Activated naive CD8-positive, alpha-beta T cell treated with anti-CD3 and anti-CD28 coated beads for 36 hours (primary cell): ENCODE results near the gene RGS3. TPM values are rescaled to one million over a fixed set of nuclear protein-coding genes. Genes with fewer than 3 reads are reported as not detected.
A peak's percentile ranks its signal among the peaks of the same experiment; 100 is the strongest.

Experiments used
- DNase-seq: peaks from one replicate; pipeline ENCODE4 v3.0.0; 2021
- H3K27ac Mint-ChIP-seq: one replicate; pipeline ENCODE4 v1.8.0; 2022; ENCODE audit warnings: mild to moderate bottlenecking, moderate library complexity, mixed read lengths
- H3K27me3 Mint-ChIP-seq: one replicate; pipeline ENCODE4 v1.8.0; 2022; ENCODE audit warnings: mild to moderate bottlenecking, mixed read lengths
- H3K36me3 Mint-ChIP-seq: one replicate; pipeline ENCODE4 v1.8.0; 2021; ENCODE audit warnings: mild to moderate bottlenecking, mixed read lengths
- H3K4me1 Mint-ChIP-seq: one replicate; pipeline ENCODE4 v1.8.0; 2021; ENCODE audit warnings: mixed read lengths
- H3K4me3 Mint-ChIP-seq: one replicate; pipeline ENCODE4 v1.8.0; 2022; ENCODE audit warnings: mild to moderate bottlenecking, moderate library complexity, mixed read lengths
- H3K9me3 Mint-ChIP-seq: one replicate; pipeline ENCODE4 v1.8.0; 2022; ENCODE audit warnings: mixed read lengths
- total RNA-seq, 2 experiments: library from RNA; stranded (reverse); gene quantifications; one replicate each; pipeline ENCODE4 v1.2.3, GENCODE V29; 2021

RGS3 gene
- total RNA-seq, 2 experiments from 2014 or later: 61.7 to 65.0 TPM

DNA sequence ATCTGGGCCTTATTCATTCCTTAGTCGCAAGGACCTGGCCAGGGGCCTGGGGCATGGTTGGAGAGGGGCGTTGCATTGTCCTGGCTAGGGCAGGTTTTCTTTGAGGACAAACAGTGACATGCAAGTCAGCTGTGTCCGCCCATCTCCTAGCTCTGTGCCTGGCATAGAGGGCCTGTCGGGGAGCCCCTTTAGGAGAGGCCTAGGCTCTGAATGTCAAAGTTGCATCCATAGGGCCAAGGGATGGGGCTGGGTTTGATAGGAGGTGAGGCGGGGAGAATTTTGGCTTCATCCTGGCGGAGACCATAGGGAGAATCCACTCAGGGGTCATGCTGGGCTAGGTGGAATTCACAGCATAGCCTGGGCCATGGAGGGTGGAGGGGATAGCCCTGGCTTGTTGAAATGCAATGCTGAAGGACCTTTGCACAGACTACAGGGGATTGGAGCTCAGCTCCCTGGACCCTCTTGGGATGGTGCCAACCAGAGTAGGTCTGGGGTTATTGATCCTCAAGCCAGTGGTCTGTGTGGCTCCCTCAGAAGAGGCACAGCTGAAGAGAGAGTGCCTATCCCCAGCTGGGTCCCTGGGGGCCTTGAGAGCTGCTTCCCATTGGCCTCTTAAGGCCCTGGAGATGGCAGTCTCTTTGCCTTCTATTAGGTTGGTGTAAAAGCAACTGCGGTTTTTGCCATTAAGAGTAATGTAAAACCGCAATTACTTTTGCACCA, 104.0 kb downstream of the RGS3 start:
- no peak overlapping the region for H3K27ac Mint-ChIP-seq
- H3K36me3 Mint-ChIP-seq: peaks cover 7% of the 10 kb centered on the region
- no peaks in the 10 kb centered on the region for H3K27me3 Mint-ChIP-seq
- no peak for DNase-seq
- no peak overlapping the region for H3K4me3 Mint-ChIP-seq
- H3K9me3 Mint-ChIP-seq: no peaks in the 10 kb centered on the region
- H3K4me1 Mint-ChIP-seq: peaks cover 11% of the 10 kb centered on the region

DNA sequence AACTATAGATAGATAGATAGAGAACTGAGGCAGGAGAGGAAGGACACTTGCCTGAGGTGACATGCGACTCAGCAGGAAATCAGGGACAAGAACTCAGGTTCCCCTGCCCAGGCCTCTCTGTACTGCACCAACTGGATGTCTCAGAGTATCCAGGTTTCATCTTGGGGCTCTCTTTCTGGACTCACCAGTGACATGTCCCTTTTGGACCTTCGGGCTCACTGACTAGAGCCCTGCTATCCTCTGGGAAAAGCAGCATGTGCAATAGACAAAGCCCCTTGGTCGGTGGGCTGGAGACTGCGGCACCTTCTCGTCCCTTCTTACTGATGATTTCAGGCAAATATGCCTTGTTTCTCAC, 104.5 kb downstream of the RGS3 start:
- DNase-seq: no peak
- no peak overlapping the region for H3K27ac Mint-ChIP-seq
- no peaks in the 10 kb centered on the region for H3K9me3 Mint-ChIP-seq
- no peaks in the 10 kb centered on the region for H3K27me3 Mint-ChIP-seq
- peaks cover 11% of the 10 kb centered on the region for H3K4me1 Mint-ChIP-seq
- no peak overlapping the region for H3K4me3 Mint-ChIP-seq
- H3K36me3 Mint-ChIP-seq: peaks cover 7% of the 10 kb centered on the region

DNA sequence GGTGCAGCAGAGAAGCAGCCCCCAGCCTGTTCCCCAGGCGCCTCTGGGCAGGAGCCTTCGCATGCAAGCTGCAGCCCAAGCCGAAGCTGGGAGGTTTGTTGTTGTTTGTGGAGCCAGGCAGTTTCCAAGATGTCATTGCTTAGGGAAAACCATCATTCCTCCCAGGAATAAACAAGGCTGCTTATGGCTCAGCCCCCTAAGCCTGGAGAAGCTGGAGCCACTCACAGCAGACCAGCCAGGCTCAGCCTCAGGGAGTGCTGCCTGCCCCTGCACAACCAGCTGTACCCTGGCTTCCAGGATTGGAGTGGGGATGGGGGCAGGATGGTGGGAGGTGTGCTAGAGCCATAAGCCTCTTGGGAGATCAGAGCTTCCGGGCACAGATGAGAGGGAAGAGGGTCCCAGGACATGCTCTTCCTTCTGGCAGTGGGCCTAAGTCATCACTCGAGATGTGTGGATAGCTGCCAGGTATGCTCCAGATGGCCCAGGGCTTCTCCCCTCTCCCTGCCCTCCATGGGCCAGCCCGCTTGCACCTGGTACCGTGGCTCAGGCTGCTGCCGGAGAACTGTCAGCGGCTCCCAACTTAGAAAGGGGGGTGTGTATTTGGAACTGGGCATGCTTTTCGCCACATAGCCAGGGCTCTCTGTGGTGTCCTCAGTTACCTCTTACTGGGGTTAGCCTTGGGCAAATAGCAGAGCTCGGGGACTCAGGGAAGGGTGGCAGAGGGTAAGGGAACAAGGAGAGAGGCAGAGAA, 105.2 kb downstream of the RGS3 start:
- Mint-ChIP-seq H3K36me3 (peaks cover 5% of the 10 kb centered on the region), H3K27ac (no peak overlapping the region), H3K4me1 (peaks cover 12% of the 10 kb centered on the region), H3K27me3 (no peaks in the 10 kb centered on the region), H3K4me3 (no peak overlapping the region), H3K9me3 (no peaks in the 10 kb centered on the region)
- DNase-seq: no peak

DNA sequence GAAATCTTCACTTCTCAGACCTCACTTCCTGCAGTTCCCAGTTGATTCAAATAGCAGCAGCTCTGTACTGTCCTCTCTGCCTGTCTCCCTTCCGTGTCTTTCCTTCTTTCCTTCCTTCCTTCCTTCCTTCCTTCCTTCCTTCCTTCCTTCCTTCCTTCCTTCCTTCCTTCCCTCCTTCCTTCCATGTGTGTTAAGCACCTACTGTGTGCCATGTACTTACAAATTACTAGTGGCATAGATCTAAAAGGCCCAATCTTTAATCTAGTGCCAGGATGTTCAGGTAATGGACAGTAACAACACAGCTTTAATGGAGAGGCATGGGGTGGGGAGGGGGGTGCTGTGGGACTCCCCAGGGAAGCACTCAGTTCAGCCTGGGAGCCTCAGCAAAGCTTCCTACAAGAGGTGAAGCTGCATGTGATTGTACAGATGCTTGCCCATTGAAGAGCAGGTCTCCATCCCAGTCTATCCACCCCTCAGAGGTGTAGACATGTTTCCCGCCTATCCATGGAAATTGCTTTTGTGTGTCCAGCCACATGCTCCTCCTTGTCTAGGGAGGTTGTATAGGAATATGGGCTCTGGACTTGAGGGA, 106.0 kb downstream of the RGS3 start:
- no peak for DNase-seq
- Mint-ChIP-seq H3K36me3 (peaks cover 10% of the 10 kb centered on the region), H3K4me3 (no peak overlapping the region), H3K27me3 (no peaks in the 10 kb centered on the region), H3K27ac (no peak overlapping the region), H3K4me1 (peaks cover 19% of the 10 kb centered on the region), H3K9me3 (no peaks in the 10 kb centered on the region)

DNA sequence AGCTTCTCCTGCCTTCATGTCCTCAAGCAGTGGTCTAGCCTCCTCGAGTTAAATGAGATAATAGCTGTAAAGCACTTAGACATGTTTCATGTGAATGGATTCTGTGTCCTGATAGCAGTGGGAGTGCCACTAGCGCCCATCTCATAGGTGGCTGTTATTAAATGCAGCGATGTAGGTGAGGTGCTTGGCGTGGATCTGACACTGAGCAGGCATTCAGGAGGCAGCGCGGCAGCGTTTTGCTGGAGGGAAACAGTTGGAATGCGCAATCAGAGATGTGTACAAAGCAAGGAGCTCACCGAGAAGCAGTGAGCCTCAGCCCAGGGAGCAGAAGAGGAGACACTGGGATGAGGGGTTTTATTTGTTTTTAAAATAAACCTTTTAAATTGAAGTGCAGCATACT, 106.6 kb downstream of the RGS3 start:
- Mint-ChIP-seq H3K27ac (no peak overlapping the region), H3K36me3 (peaks cover 10% of the 10 kb centered on the region), H3K4me1 (peaks cover 16% of the 10 kb centered on the region), H3K9me3 (no peaks in the 10 kb centered on the region), H3K27me3 (no peaks in the 10 kb centered on the region), H3K4me3 (no peak overlapping the region)
- no peak for DNase-seq

DNA sequence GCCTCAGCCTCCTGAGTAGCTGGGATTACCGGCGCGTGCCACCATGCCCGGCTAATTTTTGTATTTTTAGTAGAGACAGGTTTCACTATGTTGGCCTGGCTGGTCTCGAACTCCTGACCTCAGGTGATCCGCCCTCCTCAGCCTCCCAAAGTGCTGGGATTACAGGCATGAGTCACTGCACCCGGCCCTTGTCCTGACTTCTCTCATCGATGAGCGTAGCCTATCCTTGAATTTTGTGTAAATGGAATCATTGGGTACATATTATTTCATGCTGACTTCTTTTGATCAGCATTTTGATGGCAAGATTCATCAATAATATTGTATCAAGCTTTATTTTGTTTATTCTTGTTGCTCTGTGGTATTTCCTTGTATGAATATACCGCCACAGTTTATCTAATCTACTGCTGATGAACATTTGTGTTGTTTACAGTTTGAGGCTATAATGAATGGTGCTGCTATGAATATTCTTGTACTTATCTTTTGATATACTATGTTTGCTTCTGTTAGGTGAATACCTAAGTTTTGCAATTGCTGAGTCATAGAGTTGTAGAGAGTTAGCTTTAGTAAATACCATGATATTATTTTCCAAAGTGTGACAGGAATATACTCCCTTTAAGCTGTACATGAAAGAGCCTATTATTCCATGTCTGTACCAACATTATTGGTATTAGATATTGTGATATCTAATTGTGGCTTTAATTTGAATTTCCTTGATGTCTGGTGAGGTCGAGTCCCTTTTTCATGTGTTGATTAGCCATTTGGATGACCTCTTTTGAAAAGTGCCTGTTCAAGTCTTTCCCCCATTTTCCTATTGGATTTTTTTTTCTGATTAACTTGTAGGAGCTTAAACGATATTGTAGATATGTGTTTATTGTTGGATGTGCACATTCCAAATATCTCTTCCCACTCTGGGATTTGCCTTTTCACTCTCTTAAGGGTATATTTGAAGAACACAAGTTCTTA, 107.5 kb downstream of the RGS3 start:
- Mint-ChIP-seq H3K36me3 (peaks cover 9% of the 10 kb centered on the region), H3K4me3 (no peak overlapping the region), H3K27ac (no peak overlapping the region), H3K4me1 (peaks cover 22% of the 10 kb centered on the region), H3K9me3 (no peaks in the 10 kb centered on the region), H3K27me3 (no peaks in the 10 kb centered on the region)
- DNase-seq: no peak

DNA sequence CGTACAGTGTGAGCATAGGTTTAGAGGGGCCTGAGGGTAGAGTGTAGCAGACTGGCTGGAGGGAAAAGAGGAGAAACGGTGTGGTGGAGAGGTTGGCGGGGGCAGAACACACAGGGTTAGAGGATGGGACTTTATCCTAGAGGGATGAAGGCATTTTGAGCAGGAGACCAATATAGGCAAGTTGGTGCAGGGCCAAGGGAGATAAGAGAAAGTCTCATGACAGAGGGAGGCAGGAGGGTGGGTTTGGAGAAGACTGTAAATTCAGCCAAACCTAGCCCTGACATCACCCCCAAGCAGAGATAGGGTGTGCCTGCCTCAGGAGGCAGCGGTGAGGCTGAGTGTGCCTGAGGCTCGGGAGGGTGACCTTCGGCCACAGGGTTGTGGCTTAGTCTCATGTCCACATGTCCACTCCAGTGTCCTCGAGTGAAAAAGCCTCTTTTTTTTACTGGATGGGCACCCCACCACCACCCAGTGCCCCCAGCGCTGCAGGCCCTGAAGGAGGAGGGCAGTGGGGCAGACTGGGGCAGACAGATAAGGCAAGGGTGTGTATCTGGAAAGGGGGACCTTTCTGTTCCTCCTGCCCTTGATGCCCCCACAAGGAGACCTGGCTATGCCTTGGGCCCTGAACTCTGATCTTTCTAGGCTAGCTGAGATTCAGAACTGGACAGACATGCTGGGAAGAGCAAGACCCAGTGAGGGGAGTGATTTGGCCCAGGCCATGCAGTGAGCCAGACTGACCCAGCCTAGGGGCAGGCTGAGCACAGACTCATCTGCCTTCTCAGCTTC, 108.7 kb downstream of the RGS3 start:
- Mint-ChIP-seq H3K27me3 (no peaks in the 10 kb centered on the region), H3K4me1 (peaks cover 23% of the 10 kb centered on the region), H3K4me3 (no peak overlapping the region), H3K27ac (no peak overlapping the region), H3K9me3 (no peaks in the 10 kb centered on the region), H3K36me3 (peaks cover 13% of the 10 kb centered on the region)
- no peak for DNase-seq

DNA sequence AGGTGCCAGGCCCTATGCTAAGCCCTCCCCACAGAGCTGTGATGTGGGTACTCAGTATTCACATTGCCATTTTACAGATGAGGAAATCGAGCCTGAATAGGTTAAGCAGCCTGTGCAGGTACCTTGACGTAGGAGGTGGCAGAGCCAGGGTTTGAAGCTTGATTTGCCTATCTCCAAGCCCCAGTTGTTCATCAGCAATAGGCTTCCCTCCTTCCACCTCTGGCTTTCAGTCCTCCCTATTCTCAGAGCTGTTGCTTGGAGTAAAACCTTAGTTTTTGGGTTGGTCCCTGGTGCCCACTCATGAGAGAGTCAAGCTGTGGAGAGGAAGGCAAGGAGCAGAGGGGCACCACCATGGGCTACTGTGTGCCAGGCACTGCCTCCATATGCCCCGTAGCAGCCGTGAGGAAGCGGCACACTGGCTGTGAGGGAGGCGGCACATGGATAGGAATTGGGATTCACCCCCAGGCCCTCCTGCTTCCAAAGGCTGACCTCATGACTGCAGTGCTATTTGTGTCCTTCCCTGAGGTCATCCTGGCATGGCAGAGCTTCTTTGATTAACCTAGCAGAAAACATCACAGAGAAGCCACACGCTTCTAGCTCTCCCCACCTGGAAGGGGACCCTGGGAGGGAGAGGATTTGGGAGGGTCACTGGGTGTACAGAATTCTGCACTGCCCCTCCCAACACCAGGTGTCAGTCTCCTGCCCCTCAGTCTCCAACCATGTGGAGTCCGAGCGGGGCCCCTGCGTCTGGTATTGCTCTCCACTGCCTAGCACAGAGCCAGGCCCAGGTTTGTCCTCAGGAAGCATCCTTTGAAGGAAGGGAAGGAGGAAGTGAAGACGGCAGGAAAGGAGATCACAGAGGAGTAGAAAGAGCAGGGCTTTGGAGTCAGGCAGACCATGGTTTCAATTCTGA, 109.8 kb downstream of the RGS3 start:
- Mint-ChIP-seq H3K4me1 (peaks cover 33% of the 10 kb centered on the region), H3K27ac (no peak overlapping the region), H3K27me3 (no peaks in the 10 kb centered on the region), H3K9me3 (no peaks in the 10 kb centered on the region), H3K36me3 (peaks cover 13% of the 10 kb centered on the region), H3K4me3 (no peak overlapping the region)
- no peak for DNase-seq

DNA sequence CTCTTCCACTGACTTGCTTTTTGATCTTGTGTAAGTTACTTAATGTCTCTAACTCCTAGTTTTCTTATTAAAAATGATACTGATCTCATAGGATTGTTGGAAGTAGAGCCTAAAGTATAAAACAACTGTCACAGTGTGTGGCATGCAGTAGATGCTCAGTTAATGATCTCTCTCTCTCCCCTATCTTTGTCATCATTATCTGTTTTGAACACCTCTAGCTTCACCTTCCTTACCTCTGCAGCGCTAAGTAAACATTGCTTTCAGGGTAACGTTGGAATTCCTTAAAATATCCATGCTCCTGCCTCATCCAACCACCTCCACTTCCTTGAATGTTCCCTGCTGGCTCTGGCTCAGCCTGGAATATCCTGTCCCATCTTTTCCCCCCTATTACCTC, 110.4 kb downstream of the RGS3 start:
- Mint-ChIP-seq H3K4me3 (no peak overlapping the region), H3K36me3 (peaks cover 13% of the 10 kb centered on the region), H3K27ac (no peak overlapping the region), H3K4me1 (peaks cover 40% of the 10 kb centered on the region), H3K9me3 (no peaks in the 10 kb centered on the region), H3K27me3 (no peaks in the 10 kb centered on the region)
- DNase-seq: no peak

DNA sequence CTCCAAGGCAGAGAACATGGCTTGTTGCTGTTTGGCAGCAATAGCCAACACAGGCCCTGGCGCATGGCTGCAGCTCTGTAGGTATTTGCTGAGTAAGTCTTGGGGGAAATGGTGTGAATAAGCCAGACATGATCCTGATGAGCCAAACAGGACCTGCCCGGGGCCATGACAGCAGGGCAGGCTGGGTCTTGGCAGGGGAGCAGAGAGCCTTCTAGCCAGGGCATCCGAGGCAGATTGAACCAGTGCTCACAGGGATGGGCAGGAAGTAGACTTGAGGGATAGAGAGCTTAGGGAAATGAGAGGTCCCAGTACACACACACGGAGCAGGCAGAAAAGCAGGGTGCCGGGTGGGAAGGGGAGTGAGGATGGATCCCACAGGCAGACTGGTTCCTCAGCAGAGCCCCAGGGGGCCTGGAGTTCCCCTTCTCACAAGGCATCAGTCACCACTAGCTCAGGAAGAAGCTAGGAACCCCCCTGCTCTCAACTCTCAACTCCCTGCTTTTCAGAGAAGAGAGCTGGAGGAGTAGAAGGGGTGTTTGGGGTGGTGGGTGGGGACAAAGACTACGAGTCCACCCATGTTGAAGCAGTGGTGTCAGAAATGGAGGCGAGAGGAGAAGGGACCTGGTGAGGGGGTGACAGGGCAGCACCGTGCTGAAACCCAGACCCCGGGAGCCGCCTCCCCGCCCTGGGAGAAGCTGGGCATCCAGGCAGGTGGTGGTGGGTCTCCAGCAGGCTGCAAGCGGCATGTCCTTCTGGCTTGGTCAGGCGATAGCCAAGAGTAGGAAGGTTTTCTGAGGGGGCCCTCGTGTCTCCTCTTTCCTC, 111.1 kb downstream of the RGS3 start:
- no peaks in the 10 kb centered on the region for H3K9me3 Mint-ChIP-seq
- peak overlapping the region; percentile 47 for H3K27ac Mint-ChIP-seq
- peaks cover 16% of the 10 kb centered on the region for H3K36me3 Mint-ChIP-seq
- H3K27me3 Mint-ChIP-seq: no peaks in the 10 kb centered on the region
- H3K4me3 Mint-ChIP-seq: no peak overlapping the region
- peaks cover 47% of the 10 kb centered on the region for H3K4me1 Mint-ChIP-seq
- no peak for DNase-seq

DNA sequence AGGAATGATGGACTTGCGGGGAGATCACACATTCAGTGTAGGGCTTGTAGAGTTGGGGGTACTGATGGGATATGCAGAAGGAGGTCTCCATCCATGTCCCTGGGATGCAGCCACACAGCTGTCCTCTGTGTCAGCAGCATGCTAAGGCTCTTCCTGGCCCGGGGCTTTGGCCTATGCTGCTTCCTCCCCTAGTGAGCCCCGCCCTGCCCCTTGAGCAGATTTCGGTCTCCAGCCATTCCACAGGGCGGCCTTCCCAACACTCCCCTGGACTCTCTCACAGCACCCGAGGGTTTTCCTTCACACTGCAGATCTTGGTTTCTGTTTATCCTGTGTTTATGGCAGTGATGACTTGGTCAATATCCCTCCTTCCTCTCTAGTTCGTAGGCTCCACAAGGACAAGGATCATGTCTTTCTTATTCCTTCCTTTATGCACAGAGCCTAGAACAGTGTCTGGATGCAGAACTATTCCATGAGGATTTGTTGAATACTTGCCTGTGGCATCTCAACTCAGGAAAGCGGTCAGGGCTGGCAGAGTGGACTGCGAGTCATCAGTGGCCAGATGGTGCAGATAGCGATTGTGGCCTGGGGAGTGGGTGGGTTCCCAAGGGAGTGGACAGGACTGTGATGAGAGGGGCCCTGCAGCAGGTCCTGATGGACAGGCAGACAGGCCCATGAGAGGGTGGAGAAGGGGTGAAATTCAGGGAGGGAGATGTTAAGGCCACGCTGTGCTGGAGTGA, 114.2 kb downstream of the RGS3 start:
- no peaks in the 10 kb centered on the region for H3K9me3 Mint-ChIP-seq
- no peaks in the 10 kb centered on the region for H3K27me3 Mint-ChIP-seq
- DNase-seq: no peak
- H3K27ac Mint-ChIP-seq: peak overlapping the region; percentile 93
- H3K36me3 Mint-ChIP-seq: peaks cover 21% of the 10 kb centered on the region
- peaks cover 71% of the 10 kb centered on the region for H3K4me1 Mint-ChIP-seq
- no peak overlapping the region for H3K4me3 Mint-ChIP-seq

DNA sequence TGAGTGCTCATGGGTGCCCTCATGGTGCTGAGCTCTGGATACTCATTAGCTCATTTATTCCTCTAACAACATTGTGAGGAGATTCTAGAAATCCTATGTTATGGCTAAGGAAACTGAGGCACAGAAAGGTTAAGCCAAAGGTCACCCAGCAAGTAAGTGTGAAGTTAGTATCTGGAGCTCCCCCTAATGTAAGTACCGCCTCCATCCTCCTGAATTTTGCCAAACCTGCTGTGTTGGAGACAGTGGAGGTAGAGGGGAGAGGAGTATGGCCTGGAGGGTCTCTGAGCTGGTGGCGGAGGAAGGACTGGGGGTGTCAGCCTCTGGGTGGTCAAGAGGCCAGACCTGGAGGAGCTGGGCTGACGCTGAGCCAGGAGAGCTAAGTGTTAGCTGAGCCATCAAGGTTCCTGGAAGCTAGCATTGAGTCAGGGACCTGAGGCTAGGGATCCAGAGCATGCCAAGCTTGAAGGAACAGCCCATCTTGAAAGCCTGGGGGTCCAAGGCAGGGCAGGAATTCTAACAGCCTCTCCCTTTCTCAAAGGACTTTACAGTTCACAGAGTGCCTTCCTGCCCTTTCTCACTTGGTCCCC, 114.8 kb downstream of the RGS3 start:
- peaks cover 28% of the 10 kb centered on the region for H3K36me3 Mint-ChIP-seq
- H3K27me3 Mint-ChIP-seq: no peaks in the 10 kb centered on the region
- peak overlapping the region; percentile 93 for H3K27ac Mint-ChIP-seq
- no peak for DNase-seq
- peaks cover 76% of the 10 kb centered on the region for H3K4me1 Mint-ChIP-seq
- peak overlapping the region; percentile 40 for H3K4me3 Mint-ChIP-seq
- no peaks in the 10 kb centered on the region for H3K9me3 Mint-ChIP-seq
